Activated gamma-delta T cell treated with Interleukin-2 at 50 U/mL for 16 hours (primary cell): Measurements from ENCODE around the gene C1orf167.

Source experiments
- DNase-seq: peaks from one replicate; pipeline ENCODE4 v3.0.0-alpha.2; 2020

Gene C1orf167

GRCh38 chr1:11761988-11762406 lies at the start of gene C1orf167:
TSS of gene C1orf167 (plus strand) at chr1:11762193. CDS start at chr1:11764401, 2,208 bp downstream.
- no peak for DNase-seq

GRCh38 chr1:11712285-11712684 lies 49.7 kb upstream of the C1orf167 start:
- DNase-seq = no peak

- no peak for DNase-seq
Measured at GRCh38 chr1:11713095-11713494, 48.9 kb upstream of the C1orf167 start.

- DNase-seq = no peak
Measured at GRCh38 chr1:11714831-11715575, 47.0 kb upstream of the C1orf167 start.

- DNase-seq = peak; percentile 89
Measured at GRCh38 chr1:11719313-11720032, 42.5 kb upstream of the C1orf167 start.

GRCh38 chr1:11720033-11720376 lies 42.0 kb upstream of the C1orf167 start:
- no peak for DNase-seq

- DNase-seq = no peak
Measured at GRCh38 chr1:11720525-11720924, 41.5 kb upstream of the C1orf167 start.

GRCh38 chr1:11721311-11721710 lies 40.7 kb upstream of the C1orf167 start:
- no peak for DNase-seq

GRCh38 chr1:11722538-11722937 lies 39.5 kb upstream of the C1orf167 start:
- DNase-seq = no peak

GRCh38 chr1:11725616-11726015 lies 36.4 kb upstream of the C1orf167 start:
- no peak for DNase-seq

- DNase-seq = no peak
Measured at GRCh38 chr1:11727119-11727518, 34.9 kb upstream of the C1orf167 start.

- DNase-seq = no peak
Measured at GRCh38 chr1:11728126-11728806, 33.7 kb upstream of the C1orf167 start.

GRCh38 chr1:11729155-11729497 lies 32.9 kb upstream of the C1orf167 start:
- no peak for DNase-seq

- no peak for DNase-seq
Measured at GRCh38 chr1:11729498-11730428, 32.2 kb upstream of the C1orf167 start.

GRCh38 chr1:11730429-11730891 lies 31.5 kb upstream of the C1orf167 start:
- peak; percentile 48 for DNase-seq

GRCh38 chr1:11731691-11732283 lies 30.2 kb upstream of the C1orf167 start:
- DNase-seq = no peak

GRCh38 chr1:11733306-11733705 lies 28.7 kb upstream of the C1orf167 start:
- DNase-seq = no peak

GRCh38 chr1:11735531-11735853 lies 26.5 kb upstream of the C1orf167 start:
- DNase-seq = no peak

GRCh38 chr1:11735854-11736745 lies 25.9 kb upstream of the C1orf167 start, which contains the start of gene AGTRAP:
TSS of gene AGTRAP (plus strand) at chr1:11736136. CDS start at chr1:11736209, 73 bp downstream.
- DNase-seq = peak; percentile 79

- DNase-seq = no peak
Measured at GRCh38 chr1:11736746-11737639, 25.0 kb upstream of the C1orf167 start.
